ENCODE measurements around the gene MAGI3.
"Not testable (repeated sequence)": the region's sequence is repeated elsewhere in the genome, so short reads cannot be mapped to it uniquely, and the experiment has no call there.

Gene MAGI3

DNA sequence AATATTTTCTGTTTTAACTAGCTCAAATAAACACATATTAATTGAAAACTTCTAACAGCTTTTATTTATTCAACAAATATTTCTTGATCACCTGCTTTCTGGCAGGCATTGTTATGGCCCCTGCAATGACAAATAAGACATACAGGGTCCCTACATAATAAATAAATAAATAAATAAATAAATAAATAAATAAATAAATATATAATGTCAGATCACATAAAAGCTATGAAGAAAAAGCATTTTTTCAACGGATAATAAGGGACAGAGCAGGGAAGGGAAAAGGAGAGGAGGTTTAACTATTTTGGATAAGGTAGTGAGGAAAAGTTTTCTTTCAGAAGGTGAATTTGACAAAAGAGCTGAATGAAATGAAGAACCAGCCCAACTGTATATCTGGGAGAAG lies 115.0 kb downstream of the MAGI3 start:
- TF ChIP-seq, protein P1, sequence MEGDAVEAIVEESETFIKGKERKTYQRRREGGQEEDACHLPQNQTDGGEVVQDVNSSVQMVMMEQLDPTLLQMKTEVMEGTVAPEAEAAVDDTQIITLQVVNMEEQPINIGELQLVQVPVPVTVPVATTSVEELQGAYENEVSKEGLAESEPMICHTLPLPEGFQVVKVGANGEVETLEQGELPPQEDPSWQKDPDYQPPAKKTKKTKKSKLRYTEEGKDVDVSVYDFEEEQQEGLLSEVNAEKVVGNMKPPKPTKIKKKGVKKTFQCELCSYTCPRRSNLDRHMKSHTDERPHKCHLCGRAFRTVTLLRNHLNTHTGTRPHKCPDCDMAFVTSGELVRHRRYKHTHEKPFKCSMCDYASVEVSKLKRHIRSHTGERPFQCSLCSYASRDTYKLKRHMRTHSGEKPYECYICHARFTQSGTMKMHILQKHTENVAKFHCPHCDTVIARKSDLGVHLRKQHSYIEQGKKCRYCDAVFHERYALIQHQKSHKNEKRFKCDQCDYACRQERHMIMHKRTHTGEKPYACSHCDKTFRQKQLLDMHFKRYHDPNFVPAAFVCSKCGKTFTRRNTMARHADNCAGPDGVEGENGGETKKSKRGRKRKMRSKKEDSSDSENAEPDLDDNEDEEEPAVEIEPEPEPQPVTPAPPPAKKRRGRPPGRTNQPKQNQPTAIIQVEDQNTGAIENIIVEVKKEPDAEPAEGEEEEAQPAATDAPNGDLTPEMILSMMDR (IDR thresholded peaks at IDR 0.05; ENCODE audit: insufficient read depth, low read length, missing control alignments), result no peak
- H3K4me3 ChIP-seq (ENCODE audit: low read depth, low read length), result no peak overlapping the region
- ChIA-PET CTCF (no interaction called here), POLR2A (no interaction called here)
- DNase-seq (ENCODE audit: low read depth, low spot score), result no peak

DNA sequence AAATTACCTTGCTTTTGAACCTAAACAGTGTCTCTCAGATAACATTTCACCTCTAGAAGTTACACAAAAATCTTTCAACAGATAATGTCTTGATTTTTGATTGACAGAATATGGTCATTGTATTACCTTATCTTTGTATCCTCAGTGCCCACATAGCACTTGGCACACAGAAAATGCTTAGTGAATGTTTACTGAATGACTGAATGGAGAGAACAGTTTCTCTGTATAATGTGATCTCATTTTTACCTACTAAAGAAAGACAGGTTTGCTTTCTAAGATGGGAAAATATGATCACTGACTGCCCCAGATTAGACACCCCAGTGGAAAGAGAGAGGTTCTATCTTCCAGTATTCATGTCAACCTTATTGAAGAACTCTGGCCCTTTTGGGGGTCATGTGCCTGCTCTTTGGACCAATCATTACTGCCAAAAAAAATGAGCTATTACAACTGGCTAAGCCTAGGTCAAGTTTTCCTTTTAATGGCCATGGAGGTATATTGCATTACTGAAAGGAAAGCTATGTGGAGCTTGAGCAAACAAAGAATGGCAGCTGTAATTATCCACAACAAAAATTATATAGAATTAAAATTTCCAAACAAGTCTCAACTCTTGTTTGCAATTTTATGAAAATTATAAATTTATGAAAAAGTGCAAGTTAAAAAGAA lies 117.4 kb downstream of the MAGI3 start:
- ChIA-PET POLR2A (no interaction called here), CTCF (no interaction called here)
- no peak overlapping the region for H3K4me3 ChIP-seq (ENCODE audit: low read depth, low read length)
- TF ChIP-seq, protein P1 (IDR thresholded peaks at IDR 0.05; ENCODE audit: insufficient read depth, low read length, missing control alignments), result no peak
- no peak for DNase-seq (ENCODE audit: low read depth, low spot score)

DNA sequence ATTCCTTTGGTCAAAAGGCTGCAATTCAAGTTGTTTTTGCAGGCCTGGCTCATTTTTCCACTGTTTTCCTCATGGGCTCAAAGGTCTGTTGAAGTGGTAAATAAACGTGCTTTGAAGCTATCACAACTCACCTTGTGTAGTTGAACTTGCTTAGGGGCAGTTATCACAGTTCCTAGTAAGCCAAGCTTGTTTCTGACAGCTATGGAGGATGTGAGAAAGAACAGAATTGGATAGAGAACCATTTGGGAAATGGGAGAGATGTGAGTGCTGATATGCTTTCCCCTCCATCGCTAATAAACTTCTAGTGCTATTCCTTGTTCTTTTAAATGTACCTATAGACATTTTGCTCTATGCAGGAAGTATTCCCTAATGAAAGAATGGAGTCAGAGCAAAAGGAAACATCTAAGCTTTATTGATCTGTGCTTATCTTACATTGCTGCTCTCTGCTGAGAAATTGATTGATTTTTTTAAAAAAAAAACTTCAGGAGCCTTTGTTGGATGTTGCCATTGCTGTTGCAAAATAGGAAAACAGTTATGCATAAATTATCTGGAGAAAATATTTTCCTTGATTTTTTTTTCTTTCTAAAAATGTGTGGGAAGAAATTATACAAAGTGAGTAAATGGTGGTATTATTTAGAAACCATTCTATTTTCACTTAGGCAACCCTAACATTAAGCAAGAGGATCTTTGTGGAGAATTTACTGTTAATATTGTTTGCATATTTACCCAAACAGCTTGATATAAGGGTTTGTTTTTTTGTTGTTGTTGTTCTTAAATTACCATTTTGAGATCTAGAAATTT lies 118.2 kb downstream of the MAGI3 start:
- CTCF ChIA-PET, result no interaction called here
- POLR2A ChIA-PET, result no interaction called here
- TF ChIP-seq, protein P1 (IDR thresholded peaks at IDR 0.05; ENCODE audit: insufficient read depth, low read length, missing control alignments), result no peak
- no peak for DNase-seq (ENCODE audit: low read depth, low spot score)
- H3K4me3 ChIP-seq (ENCODE audit: low read depth, low read length), result no peak overlapping the region

DNA sequence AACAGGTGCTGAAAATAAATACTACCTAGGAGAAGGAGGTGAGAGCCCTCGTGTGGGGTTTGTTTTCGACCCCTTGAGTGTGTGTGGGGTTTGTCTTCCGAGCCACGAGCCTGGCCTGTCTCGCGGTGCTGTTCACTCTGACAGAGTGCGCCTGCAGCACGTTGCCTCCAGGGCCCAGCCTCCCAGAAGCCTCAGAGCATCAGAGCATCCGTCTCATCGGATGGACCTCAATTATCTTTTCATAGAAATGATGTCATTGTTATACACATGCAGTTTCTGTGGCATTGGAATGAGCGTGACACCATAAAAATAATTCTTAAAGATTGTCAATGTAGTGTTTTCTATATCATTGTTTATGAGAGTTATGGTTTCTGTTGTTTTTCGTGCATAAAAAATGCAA lies 119.5 kb downstream of the MAGI3 start:
- POLR2A ChIA-PET; CTCF ChIA-PET; DNase-seq (ENCODE audit: low read depth, low spot score): not testable (repeated sequence)

DNA sequence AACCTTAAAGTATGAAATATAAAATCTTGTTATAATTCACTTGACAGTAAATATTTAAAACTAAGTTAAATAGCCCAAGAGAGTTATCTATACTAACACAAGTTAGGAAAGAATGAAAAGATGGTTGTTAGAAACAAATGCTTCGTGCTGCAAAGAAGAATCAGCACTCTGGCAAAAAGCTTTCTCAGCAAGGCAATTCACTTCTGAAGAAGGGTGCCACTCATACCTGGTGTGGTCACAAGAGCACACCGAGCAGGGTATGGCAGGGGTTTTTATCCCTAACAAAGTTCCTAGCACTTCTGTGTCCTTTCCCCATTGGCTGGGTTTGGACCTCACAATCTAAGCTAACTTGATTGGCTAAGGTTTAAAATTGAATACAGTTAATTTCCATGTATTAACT lies 121.0 kb downstream of the MAGI3 start:
- ChIA-PET CTCF (no interaction called here), POLR2A (no interaction called here)

More for the DNA sequence above, 119.5 kb downstream of the MAGI3 start:
- not testable (repeated sequence) for H3K4me3 ChIP-seq (ENCODE audit: low read depth, low read length)

DNA sequence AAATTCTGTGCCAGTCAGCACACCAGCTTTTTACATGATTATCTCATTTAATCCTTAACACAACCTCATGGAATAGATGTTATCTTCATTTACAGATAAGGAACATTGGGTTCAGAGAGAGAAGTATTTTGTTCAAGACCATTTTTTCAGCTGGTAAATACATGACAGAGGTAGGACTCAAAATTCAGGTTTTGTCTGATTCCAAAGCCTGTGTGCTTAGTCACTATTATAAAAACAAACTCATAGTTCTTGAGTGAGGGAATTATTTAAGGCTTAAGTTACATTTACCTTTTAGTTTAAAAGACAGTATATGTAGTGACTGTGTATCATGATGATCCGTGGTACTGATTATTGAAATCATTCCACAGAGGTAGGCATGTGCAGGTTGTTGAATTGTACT lies 125.2 kb downstream of the MAGI3 start:
- no peak overlapping the region for H3K4me3 ChIP-seq (ENCODE audit: low read depth, low read length)
- POLR2A ChIA-PET, result no interaction called here

More for the DNA sequence above, 121.0 kb downstream of the MAGI3 start:
- H3K4me3 ChIP-seq (ENCODE audit: low read depth, low read length), result no peak overlapping the region
- TF ChIP-seq, protein P1 (IDR thresholded peaks at IDR 0.05; ENCODE audit: insufficient read depth, low read length, missing control alignments), result no peak
- no peak for DNase-seq (ENCODE audit: low read depth, low spot score)

More for the DNA sequence above, 125.2 kb downstream of the MAGI3 start:
- TF ChIP-seq, protein P1 (IDR thresholded peaks at IDR 0.05; ENCODE audit: insufficient read depth, low read length, missing control alignments), result no peak
- no peak for DNase-seq (ENCODE audit: low read depth, low spot score)
- CTCF ChIA-PET, result no interaction called here
